Bronchus fibroblast of lung (primary cell): ENCODE results near the gene PAK4. TPM values are rescaled to one million over a fixed set of nuclear protein-coding genes. Genes with fewer than 3 reads are reported as not detected.

ENCODE experiments used
- total RNA-seq: library from RNA; depleted of rRNA; stranded (reverse); fragments of >200 nt; gene quantifications from 2 replicates; pipeline ENCODE4 v1.2.3, GENCODE V29; 2015

The PAK4 gene
- total RNA-seq = 19.2 and 21.4 TPM in 2 replicates

DNA sequence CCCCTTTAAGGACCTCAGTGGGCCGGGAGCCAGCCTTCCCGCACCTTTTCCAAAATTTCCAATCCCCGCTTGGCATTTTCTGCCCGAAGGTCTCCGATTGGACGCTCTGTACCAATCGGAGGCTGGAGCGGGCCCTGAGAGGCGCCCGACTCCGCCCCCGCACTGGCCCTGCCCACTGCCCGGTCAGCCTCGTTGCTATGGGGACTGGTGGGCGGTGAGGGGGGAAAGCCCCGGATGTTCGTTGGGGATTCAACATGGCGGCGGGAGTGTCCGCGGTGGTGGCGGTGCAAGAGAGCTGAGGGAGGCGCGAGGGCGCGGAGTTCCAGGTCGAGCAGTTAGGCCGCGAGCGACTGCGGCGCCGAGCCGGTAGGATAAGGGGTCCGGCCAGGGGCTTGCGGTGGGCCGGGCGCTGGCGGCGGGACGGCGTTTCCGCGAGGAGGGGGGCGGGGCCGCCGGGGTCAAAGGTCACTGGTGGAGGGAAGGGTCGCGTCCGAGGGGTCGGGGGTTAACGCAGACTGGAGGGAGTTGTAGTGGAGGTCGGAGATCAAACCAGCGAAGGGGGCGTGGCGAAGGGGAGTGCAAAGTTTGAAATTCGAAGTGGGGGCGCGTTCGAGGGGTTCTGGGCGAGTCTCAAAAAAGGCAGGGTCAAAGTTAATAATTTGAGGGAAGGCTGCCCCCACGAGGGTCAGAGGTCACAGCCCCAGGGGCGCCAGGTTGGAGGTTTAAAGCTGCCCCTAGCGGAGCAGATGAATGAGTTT is at the start of gene PAK4:
PAK4 (plus strand) TSS at position 233 of the 758 bp plus-strand sequence. CDS start 43,768 bp downstream, outside the sequence.

DNA sequence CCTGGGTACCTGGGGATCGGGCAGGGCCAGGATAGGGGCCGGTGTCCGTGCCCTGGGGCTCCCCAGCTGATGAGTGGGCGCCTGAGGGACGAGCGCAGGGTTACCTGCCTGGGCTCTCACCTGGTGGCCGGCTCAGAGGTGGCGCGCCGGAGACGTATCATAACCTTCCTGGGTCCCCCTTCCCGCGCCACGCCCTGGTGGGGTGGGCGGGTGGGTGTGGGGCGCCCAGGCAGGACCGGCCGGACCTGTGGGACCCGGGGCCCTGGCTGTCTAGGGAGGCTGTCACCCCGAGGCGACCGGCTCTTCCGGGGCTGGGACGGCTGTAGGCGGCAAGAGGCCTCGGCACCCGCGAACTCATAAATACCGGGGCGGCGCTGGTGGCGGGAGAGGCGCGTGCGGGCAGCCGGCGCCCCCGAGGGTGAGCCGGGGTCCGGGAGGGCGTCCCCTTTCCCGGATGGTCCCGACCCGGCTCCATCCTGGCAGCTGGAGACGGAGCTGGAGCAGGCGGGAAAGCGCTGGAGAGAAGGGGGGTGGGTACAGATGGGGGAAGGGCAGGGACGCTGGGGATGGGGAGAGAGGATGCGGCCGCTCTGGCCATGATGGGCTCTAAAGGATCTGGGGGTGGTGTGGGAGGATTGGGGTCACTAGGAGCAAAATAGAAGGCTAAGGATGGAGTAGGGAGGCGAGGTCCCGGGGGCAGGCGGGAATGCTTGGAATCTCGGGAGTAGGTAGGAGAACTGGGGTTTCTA is 41.4 kb upstream of the PAK4 start, which contains the start of gene ACP7:
ACP7 (plus strand) TSS at position 386 of the 749 bp plus-strand sequence. CDS start 902 bp downstream, outside the sequence.

DNA sequence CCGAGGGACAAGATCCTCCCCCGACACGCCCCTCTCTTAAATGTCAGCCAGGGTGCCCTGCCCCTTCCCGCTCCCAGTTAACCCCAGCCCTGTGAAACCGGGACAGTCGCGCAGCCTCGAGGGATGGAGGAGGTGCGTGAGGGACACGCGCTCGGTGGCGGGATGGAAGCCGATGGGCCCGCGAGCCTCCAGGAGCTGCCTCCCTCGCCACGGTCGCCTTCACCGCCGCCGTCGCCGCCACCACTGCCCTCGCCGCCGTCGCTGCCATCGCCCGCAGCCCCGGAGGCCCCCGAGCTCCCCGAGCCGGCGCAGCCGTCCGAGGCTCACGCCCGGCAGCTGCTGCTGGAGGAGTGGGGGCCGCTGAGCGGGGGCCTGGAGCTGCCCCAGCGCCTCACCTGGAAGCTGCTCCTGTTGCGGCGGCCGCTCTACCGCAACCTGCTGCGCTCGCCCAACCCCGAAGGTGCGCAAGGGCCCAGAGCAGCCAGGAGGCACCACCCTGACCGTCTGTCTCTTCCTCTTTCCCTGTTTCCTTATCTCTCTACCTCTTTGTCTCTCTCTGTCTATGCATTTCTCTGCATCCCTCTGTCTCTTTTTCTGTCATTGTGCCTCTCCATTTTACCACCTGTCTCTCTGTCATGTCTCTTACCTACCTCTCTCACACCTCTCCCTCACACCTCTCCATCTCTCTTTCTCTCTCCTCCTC is 71.4 kb downstream of the PAK4 start, which contains the start of gene NCCRP1:
NCCRP1 (plus strand) TSS at position 105 of the 703 bp plus-strand sequence; CDS start at position 124, 19 bp downstream.

DNA sequence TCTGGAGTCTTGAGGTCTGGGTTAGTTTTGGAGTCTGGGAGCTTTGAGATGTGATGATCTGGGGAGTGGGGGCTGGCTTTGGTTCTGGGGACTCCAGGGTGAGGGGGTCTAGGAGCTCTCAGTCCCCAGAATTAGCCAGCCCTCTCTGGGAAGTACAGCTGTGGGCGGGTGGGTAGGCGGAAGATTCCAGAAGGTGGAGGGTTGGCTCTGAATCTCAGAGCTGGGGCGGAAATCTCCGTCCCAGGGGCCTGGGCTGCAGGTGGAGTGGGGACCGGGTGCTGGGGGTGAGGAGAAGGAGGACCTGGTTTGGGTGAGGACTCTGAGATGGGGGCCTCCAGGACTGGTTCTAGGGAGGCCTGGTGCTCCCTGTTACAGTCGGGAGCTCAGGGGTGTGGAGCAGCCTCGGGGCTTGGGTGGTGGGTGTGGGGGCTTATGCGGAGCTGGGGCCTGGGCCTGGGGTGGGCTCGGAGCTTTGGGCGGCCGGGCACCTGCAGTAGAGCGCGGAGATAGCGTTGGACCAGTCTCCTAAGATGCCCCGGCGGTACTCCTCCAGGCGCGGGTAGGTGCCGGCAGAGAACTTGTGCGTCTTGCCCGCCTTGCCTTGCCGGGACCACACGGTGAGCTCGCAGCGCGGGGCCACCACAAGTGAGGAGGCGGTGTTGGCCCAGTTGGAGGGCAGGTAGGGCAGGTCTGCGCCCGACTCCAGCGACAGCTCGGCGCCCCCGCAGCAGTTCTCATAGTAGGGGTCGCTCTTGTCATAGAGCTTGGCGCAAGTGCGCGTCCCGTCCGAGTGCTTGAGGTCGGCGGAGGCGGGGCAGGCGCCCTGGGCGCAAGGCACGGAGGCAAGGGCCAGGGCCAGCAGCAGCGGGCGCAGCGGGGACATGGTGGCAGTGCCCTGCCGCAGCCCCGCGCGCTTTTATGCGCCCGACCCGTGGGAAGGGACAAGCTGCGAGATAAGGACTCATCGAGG is 78.1 kb downstream of the PAK4 start, which contains the start of gene SYCN:
SYCN (minus strand) TSS at position 892 of the 970 bp plus-strand sequence; CDS start at position 883, 9 bp downstream.

Other genes with a start within 250 kb of the PAK4 start
- gene RINL, start 247.5 kb upstream of the PAK4 start, total RNA-seq = 2.2 and 3.9 TPM in 2 replicates
- gene SIRT2, start 226.2 kb upstream of the PAK4 start, total RNA-seq = 37.7 and 45.0 TPM in 2 replicates
- gene NFKBIB, start 225.8 kb upstream of the PAK4 start, total RNA-seq = 17.4 and 18.5 TPM in 2 replicates
- not detected in 2 replicates for gene CCER2, start 213.6 kb upstream of the PAK4 start, total RNA-seq
- 24.2 and 32.8 TPM in 2 replicates for gene SARS2, start 195.0 kb upstream of the PAK4 start, total RNA-seq
- gene MRPS12, start 194.8 kb upstream of the PAK4 start, total RNA-seq = 64.8 and 67.6 TPM in 2 replicates
- 20.3 and 27.5 TPM in 2 replicates for gene FBXO17, start 150.0 kb upstream of the PAK4 start, total RNA-seq
- gene FBXO27, start 93.2 kb upstream of the PAK4 start, total RNA-seq = 2.7 and 3.6 TPM in 2 replicates
- gene ACP7, start 41.4 kb upstream of the PAK4 start, total RNA-seq = 0.34 and 0.45 TPM in 2 replicates
- not detected in 2 replicates for gene NCCRP1, start 71.2 kb downstream of the PAK4 start, total RNA-seq
- gene SYCN, start 78.5 kb downstream of the PAK4 start, total RNA-seq = not detected in 2 replicates
- gene IFNL3, start 119.2 kb downstream of the PAK4 start, total RNA-seq = not detected in 2 replicates
- not detected in 2 replicates for gene IFNL4, start 123.1 kb downstream of the PAK4 start, total RNA-seq
- not detected in 2 replicates for gene IFNL2, start 142.6 kb downstream of the PAK4 start, total RNA-seq
- gene IFNL1, start 170.6 kb downstream of the PAK4 start, total RNA-seq = not detected in 2 replicates
- gene LRFN1, start 195.1 kb downstream of the PAK4 start, total RNA-seq = 0.30 and 0.67 TPM in 2 replicates
- 1.0 and 2.7 TPM in 2 replicates for gene GMFG, start 210.3 kb downstream of the PAK4 start, total RNA-seq
- 55.0 and 58.2 TPM in 2 replicates for gene SAMD4B, start 216.6 kb downstream of the PAK4 start, total RNA-seq